ENCODE results near the gene DTL. TPM values are rescaled to one million over a fixed set of nuclear protein-coding genes. Genes with fewer than 3 reads are reported as not detected.

Gene DTL
- total RNA-seq, 1 experiment from 2014 or later = 73.0 TPM

DNA sequence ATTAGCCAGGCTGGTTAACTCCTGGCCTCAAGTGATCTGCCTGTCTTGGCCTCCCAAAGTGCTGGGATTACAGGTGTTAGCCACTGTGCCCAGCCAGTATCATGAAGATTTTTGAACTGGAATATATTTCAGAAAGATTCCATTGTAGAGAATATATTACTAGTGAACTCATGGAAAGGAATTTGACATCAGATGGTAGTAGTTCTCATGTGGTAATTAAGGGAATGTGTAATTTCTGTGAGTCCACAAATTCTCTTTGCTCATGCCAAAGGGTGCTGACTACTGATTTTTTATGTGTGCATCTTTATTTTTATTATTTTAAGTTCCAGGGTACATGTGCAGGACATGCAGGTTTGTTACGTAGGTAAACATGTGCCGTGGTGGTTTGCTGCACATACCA is 10.4 kb downstream of the DTL start:
- Histone ChIP-seq H2BK5ac (ENCODE audit: insufficient read length, low read length) (no peak overlapping the region), H3K4me1 (ENCODE audit: insufficient read depth, low read length) (no peaks in the 10 kb centered on the region), H3K79me2 (ENCODE audit: insufficient read depth, low read length) (peaks cover 1% of the 10 kb centered on the region; the same call in 1 of the 2 replicates), H4K8ac (replicated peaks; ENCODE audit: insufficient read length, low read depth, low read length) (no peak overlapping the region), H4K20me1 (ENCODE audit: control insufficient read depth, insufficient read depth, insufficient read length) (no peaks in the 10 kb centered on the region), H2BK15ac (ENCODE audit: low read depth, low read length) (no peak overlapping the region), H3K23me2 (ENCODE audit: insufficient read length, low read depth, low read length, poor library complexity, severe bottlenecking) (no peaks in the 10 kb centered on the region), H4K91ac (ENCODE audit: insufficient read length, low read depth, low read length) (no peak overlapping the region), H3K14ac (ENCODE audit: insufficient read depth, low read length) (no peak overlapping the region), H2BK120ac (ENCODE audit: low read depth, low read length, poor library complexity, severe bottlenecking) (no peak overlapping the region), H3K56ac (ENCODE audit: insufficient read length, low read depth, low read length) (no peak overlapping the region), H3K18ac (ENCODE audit: insufficient read length, low read depth, low read length) (no peak overlapping the region), H3K27ac (ENCODE audit: insufficient read length, low read depth, low read length) (no peak overlapping the region), H2BK20ac (ENCODE audit: low read depth, low read length, poor library complexity, severe bottlenecking) (no peak overlapping the region), H3K9ac (ENCODE audit: extremely low read depth, insufficient read length, low read length) (no peak overlapping the region), H3K9me3 (ENCODE audit: control insufficient read depth, low read depth, low read length) (no peaks in the 10 kb centered on the region), H2AK5ac (ENCODE audit: insufficient read length, low read length) (no peak overlapping the region), H3K4ac (ENCODE audit: low read depth, low read length) (no peak overlapping the region), H3T11ph (ENCODE audit: low read length) (no peak overlapping the region), H3K4me2 (ENCODE audit: insufficient read depth, insufficient read length, low read length) (no peak overlapping the region), H2BK12ac (ENCODE audit: insufficient read length, low read depth, low read length) (no peak overlapping the region), H4K5ac (ENCODE audit: insufficient read length, low read depth, low read length) (no peak overlapping the region), H3K79me1 (ENCODE audit: insufficient read depth, low read depth, low read length, poor library complexity, severe bottlenecking) (peaks cover 4% of the 10 kb centered on the region), H3K27me3 (ENCODE audit: insufficient read depth, low read length) (no peaks in the 10 kb centered on the region), H3K23ac (ENCODE audit: insufficient read length, low read depth, low read length) (no peak overlapping the region), H2AFZ (ENCODE audit: low read length) (no peak overlapping the region)
- H3K4me1 Mint-ChIP-seq = peaks cover 0 to 1% of the 10 kb centered on the region in 2 experiments; a peak in 1 of 4 replicates
- no peaks in the 10 kb centered on the region; the same call in 1 of the 2 replicates for H3K27me3 Mint-ChIP-seq (ENCODE audit: low read depth)
- H3K36me3 Mint-ChIP-seq (ENCODE audit: insufficient read depth in 1 of 3, low read depth in 3 of 3) = peaks cover 41 to 73% (median 66%) of the 10 kb centered on the region in 3 experiments
- no peak for DNase-seq
- H3K9me3 Mint-ChIP-seq = no peaks in the 10 kb centered on the region
- no peak overlapping the region for H3K4me3 Mint-ChIP-seq
- TF ChIP-seq, protein P1, sequence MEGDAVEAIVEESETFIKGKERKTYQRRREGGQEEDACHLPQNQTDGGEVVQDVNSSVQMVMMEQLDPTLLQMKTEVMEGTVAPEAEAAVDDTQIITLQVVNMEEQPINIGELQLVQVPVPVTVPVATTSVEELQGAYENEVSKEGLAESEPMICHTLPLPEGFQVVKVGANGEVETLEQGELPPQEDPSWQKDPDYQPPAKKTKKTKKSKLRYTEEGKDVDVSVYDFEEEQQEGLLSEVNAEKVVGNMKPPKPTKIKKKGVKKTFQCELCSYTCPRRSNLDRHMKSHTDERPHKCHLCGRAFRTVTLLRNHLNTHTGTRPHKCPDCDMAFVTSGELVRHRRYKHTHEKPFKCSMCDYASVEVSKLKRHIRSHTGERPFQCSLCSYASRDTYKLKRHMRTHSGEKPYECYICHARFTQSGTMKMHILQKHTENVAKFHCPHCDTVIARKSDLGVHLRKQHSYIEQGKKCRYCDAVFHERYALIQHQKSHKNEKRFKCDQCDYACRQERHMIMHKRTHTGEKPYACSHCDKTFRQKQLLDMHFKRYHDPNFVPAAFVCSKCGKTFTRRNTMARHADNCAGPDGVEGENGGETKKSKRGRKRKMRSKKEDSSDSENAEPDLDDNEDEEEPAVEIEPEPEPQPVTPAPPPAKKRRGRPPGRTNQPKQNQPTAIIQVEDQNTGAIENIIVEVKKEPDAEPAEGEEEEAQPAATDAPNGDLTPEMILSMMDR (conservative IDR thresholded peaks at IDR 0.05) = no peak
- no peak overlapping the region; a peak in 2 of 7 replicates for H3K27ac Mint-ChIP-seq
- no CpG with 5 or more reads among the region's 2 CpGs for whole genome bisulfite sequencing (ENCODE audit: extremely low coverage, insufficient read length, low lambda C conversion rate)

Data from H9 (cell line).